ENCODE results near the gene CACUL1. TPM values are rescaled to one million over a fixed set of nuclear protein-coding genes. Genes with fewer than 3 reads are reported as not detected.

CACUL1 gene
- total and polyA plus RNA-seq, 11 donors: 4.6 to 38.7 (median 23.9) TPM

DNA sequence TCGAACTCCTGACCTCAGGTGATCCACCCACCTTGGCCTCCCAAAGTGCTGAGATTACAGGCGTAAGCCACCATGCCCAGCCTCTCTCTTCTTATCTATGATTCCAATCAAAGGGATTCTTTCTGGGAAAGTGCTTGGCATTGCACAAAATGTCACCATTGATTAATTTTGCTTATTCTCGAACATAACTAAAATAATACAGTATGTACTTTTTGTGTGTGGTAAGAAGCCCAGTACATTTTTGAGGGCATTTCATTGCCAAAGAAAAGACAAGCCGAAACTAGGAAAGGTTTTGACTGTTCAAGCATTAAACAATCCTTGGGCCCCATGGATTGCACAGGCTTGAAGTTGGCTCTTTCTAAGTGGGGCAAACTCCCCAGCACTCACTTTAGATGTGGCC is 18.3 kb upstream of the CACUL1 start:
- Histone ChIP-seq H3K27ac (no peak overlapping the region), H3K27me3 (no peaks in the 10 kb centered on the region), H3K9me3 (peaks cover 0 to 4% (median 0%) of the 10 kb centered on the region in 12 donors), H3K36me3 (no peaks in the 10 kb centered on the region), H3K4me1 (no peaks in the 10 kb centered on the region), H3K4me3 (no peak overlapping the region)
- 85 to 87% (median 86%) methylated on average over 4 of the region's 4 CpGs for WGBS, 4 donors
- TF ChIP-seq POLR2A (IDR thresholded peaks at IDR 0.05): no peak
- TF ChIP-seq, protein P1, sequence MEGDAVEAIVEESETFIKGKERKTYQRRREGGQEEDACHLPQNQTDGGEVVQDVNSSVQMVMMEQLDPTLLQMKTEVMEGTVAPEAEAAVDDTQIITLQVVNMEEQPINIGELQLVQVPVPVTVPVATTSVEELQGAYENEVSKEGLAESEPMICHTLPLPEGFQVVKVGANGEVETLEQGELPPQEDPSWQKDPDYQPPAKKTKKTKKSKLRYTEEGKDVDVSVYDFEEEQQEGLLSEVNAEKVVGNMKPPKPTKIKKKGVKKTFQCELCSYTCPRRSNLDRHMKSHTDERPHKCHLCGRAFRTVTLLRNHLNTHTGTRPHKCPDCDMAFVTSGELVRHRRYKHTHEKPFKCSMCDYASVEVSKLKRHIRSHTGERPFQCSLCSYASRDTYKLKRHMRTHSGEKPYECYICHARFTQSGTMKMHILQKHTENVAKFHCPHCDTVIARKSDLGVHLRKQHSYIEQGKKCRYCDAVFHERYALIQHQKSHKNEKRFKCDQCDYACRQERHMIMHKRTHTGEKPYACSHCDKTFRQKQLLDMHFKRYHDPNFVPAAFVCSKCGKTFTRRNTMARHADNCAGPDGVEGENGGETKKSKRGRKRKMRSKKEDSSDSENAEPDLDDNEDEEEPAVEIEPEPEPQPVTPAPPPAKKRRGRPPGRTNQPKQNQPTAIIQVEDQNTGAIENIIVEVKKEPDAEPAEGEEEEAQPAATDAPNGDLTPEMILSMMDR (IDR thresholded peaks at IDR 0.05): no peak
- intact Hi-C loops (cut with DNase I): no loop called here
- DNase-seq (no peak), ATAC-seq (no peak)

DNA sequence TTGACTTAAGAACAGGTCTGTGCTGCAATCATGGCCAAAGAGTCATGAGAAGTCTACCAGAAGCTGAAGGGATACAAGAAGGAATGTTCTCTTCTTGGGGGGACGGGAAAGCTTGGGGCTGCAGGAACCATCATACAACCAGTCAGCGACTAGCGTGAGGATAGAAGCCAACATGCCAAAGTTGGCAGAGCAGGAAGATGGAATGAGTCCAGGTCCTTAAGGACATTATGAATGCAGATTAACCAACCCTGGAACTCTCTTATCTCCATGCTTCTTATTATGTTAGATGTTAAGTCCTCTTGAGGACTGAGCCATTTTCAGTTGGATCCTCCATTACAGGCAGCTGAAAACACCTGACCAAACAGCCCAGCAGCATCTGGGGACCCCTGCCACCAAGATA is 17.2 kb upstream of the CACUL1 start:
- no peak overlapping the region for H3K27ac ChIP-seq
- DNase-seq (no peak), ATAC-seq (no peak)
- H3K4me3 ChIP-seq: no peak overlapping the region
- WGBS, 4 donors: 86 to 90% (median 88%) methylated on average over 3 of the region's 3 CpGs
- intact Hi-C loops (cut with DNase I): no loop called here
- no peaks in the 10 kb centered on the region for H3K36me3 ChIP-seq
- no peaks in the 10 kb centered on the region for H3K27me3 ChIP-seq
- peaks cover 0 to 4% (median 0%) of the 10 kb centered on the region in 12 donors for H3K9me3 ChIP-seq
- TF ChIP-seq POLR2A (IDR thresholded peaks at IDR 0.05): no peak
- TF ChIP-seq, protein P1 (IDR thresholded peaks at IDR 0.05): no peak
- H3K4me1 ChIP-seq: no peaks in the 10 kb centered on the region

DNA sequence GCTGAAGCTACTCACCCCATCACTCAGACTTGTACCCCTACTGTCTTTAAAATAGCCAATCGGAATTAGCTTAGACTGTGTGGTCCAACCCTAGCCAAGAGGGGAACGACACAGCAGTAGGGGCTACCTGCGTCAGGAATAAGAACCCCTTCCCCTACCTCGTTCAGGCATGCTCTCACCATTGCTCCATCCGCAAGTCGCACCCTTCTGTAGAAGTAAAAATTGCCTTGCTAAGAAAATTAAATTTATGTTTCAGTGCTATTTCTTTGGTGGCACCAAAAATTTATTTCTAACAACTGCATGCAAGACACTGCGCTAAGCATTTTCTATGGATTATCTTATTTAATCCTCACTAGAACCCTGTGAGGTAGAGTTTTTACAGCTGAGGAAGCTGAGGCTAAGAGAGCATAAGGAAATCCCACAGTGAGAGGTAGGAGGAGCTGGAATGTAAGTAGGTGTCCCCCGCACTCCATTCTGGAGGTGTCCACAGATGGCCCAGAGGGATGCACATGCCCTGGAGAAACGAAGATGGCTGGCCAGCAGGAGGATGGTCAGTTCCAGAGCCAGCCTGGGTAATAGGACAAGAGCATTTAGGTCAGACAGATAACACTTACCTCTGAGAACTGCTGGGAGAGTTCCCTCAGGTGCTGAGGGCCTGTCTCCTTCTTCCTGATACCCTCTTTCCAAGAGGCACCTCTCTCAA is 15.3 kb upstream of the CACUL1 start:
- Histone ChIP-seq H3K27ac (no peak overlapping the region), H3K36me3 (no peaks in the 10 kb centered on the region), H3K4me1 (no peaks in the 10 kb centered on the region), H3K27me3 (no peaks in the 10 kb centered on the region), H3K4me3 (no peak overlapping the region), H3K9me3 (no peaks in the 10 kb centered on the region)
- intact Hi-C loops (cut with DNase I): no loop called here
- no peak for TF ChIP-seq POLR2A (IDR thresholded peaks at IDR 0.05)
- TF ChIP-seq, protein P1 (IDR thresholded peaks at IDR 0.05): no peak
- 82 to 90% (median 87%) methylated on average over 9 of the region's 9 CpGs for WGBS, 4 donors
- ATAC-seq (no peak), DNase-seq (no peak)

DNA sequence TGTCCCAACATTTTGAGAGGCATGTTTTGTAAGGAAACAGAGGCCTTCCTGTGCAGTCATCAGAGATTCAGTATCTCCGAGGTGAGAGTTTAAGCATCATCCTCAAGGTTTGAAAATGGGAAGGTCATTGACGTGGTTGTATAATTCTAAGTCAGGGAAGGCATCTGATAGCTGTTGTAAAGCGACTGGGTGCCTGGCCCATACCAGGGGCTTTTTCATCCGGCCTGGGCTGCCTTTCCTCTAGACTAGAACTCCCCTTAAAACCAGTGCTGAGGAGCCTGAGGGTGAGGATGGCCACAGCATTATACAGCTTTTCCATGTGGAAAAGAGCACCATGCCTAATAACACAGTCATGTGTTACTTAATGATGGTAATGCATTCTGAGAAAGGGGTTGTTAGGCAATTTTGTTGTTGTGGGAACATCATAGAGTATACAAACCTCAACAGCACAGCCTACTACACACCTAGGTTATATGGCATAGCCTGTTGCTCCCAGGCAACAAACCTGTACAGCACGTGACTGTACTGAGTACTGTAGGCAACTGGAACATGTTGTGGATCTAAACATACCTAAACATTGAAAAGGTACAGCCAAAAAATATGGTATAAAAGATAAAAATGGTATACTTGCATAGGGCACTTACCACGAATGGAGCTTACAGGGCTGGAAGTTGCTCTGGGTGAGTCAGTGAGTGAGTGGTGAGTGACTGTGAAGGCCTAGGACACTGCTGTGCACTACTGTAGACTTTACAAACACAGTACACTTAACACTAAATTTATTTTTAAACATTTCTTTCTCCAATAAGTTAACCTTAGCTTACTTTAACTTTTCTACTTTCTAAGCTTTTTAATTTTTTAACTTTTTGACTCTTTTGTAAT is 13.5 kb upstream of the CACUL1 start:
- TF ChIP-seq, protein P1 (IDR thresholded peaks at IDR 0.05): no peak
- no peak for TF ChIP-seq POLR2A (IDR thresholded peaks at IDR 0.05)
- no peaks in the 10 kb centered on the region for H3K4me1 ChIP-seq
- no peaks in the 10 kb centered on the region for H3K9me3 ChIP-seq
- no peaks in the 10 kb centered on the region for H3K36me3 ChIP-seq
- no peaks in the 10 kb centered on the region for H3K27me3 ChIP-seq
- no peak overlapping the region for H3K4me3 ChIP-seq
- ATAC-seq (no peak), DNase-seq (no peak)
- no peak overlapping the region for H3K27ac ChIP-seq
- WGBS, 4 donors: 73 to 85% (median 85%) methylated on average over 6 of the region's 6 CpGs
- intact Hi-C loops (cut with DNase I): no loop called here

Measured in heart left ventricle (tissue), 16 donors.